Liver (tissue), 9 donors: ENCODE measurements around the gene BAHD1. TPM values are rescaled to one million over a fixed set of nuclear protein-coding genes. Genes with fewer than 3 reads are reported as not detected.

Source experiments
- DNase-seq: peaks from one replicate; pipeline ENCODE4 v3.0.0-alpha.2; 2017; ENCODE audit warnings: low spot score
- H3K27ac ChIP-seq, 2 donors: one replicate each; pipeline ENCODE4 v1.7.0; 2013; ENCODE audit warnings: inconsistent platforms in 2 of 2, low read length in 2 of 2, control low read depth in 1 of 2, low read depth in 1 of 2, mild to moderate bottlenecking in 1 of 2
- H3K27me3 ChIP-seq, 4 donors: one replicate each; pipeline versions ENCODE4 v1.6.1 to v1.7.0; 2013; ENCODE audit warnings: low read length in 3 of 4, inconsistent platforms in 1 of 4, mild to moderate bottlenecking in 1 of 4, moderate library complexity in 1 of 4; ENCODE audit not compliant: control insufficient read depth in 4 of 4, insufficient read depth in 4 of 4
- H3K36me3 ChIP-seq, 4 donors: one replicate each; pipeline versions ENCODE4 v1.6.1 to v1.7.0; 2013; ENCODE audit warnings: low read length in 3 of 4, mild to moderate bottlenecking in 3 of 4, low read depth in 1 of 4, moderate library complexity in 1 of 4; ENCODE audit not compliant: control insufficient read depth in 4 of 4, insufficient read depth in 3 of 4
- H3K4me1 ChIP-seq, 4 donors: one replicate each; pipeline versions ENCODE4 v1.6.1 to v1.7.0; 2013; ENCODE audit warnings: low read length in 3 of 4, mild to moderate bottlenecking in 3 of 4, moderate library complexity in 1 of 4; ENCODE audit not compliant: control insufficient read depth in 4 of 4, insufficient read depth in 4 of 4
- H3K4me3 ChIP-seq, 3 donors: one replicate each; pipeline versions ENCODE4 v1.6.1 to v1.7.0; 2013; ENCODE audit warnings: low read length in 3 of 3, control low read depth in 1 of 3, low read depth in 1 of 3, mild to moderate bottlenecking in 1 of 3
- H3K9ac ChIP-seq, 2 donors: one replicate each; pipeline ENCODE4 v1.7.0; 2013; ENCODE audit warnings: low read length in 2 of 2, mild to moderate bottlenecking in 2 of 2, moderate library complexity in 2 of 2, control low read depth in 1 of 2, low read depth in 1 of 2
- H3K9me3 ChIP-seq, 4 donors: one replicate each; pipeline versions ENCODE4 v1.6.1 to v1.7.0; 2013; ENCODE audit warnings: low read length in 3 of 4; ENCODE audit not compliant: control insufficient read depth in 4 of 4
- EGR1 ChIP-seq, 2 donors: IDR thresholded peaks; 2 replicates each; pipeline ENCODE4 v1.6.1; 2016 to 2018; ENCODE audit warnings: antibody characterized with exemption in 2 of 2, low read depth in 2 of 2
- FOXA1 ChIP-seq: IDR thresholded peaks from 2 replicates; pipeline ENCODE4 v1.6.1; 2016; ENCODE audit warnings: antibody characterized with exemption
- FOXA2 ChIP-seq: IDR thresholded peaks from 2 replicates; pipeline ENCODE4 v1.6.1; 2016; ENCODE audit warnings: antibody characterized with exemption
- GABPA ChIP-seq, 2 donors: IDR thresholded peaks in 1 of 2; conservative IDR thresholded peaks in 1 of 2; 2 replicates each; pipeline ENCODE4 v1.6.1; 2016; ENCODE audit warnings: antibody characterized with exemption in 2 of 2, mild to moderate bottlenecking in 1 of 2, moderate library complexity in 1 of 2
- HNF4A ChIP-seq, 2 donors: conservative IDR thresholded peaks; 2 replicates each; pipeline ENCODE4 v1.6.1; 2016; ENCODE audit warnings: antibody characterized with exemption in 2 of 2, mild to moderate bottlenecking in 2 of 2
- HNF4G ChIP-seq: IDR thresholded peaks from 2 replicates; pipeline ENCODE4 v1.6.1; 2016; ENCODE audit warnings: antibody characterized with exemption
- JUND ChIP-seq, 2 donors: IDR thresholded peaks; 2 replicates each; pipeline ENCODE4 v1.6.1; 2016; ENCODE audit warnings: antibody characterized with exemption in 2 of 2
- NR2F2 ChIP-seq: IDR thresholded peaks from 2 replicates; pipeline ENCODE4 v1.6.1; 2016; ENCODE audit warnings: antibody characterized with exemption
- RAD21 ChIP-seq, 2 donors: IDR thresholded peaks; 2 replicates each; pipeline ENCODE4 v1.6.1; 2016; ENCODE audit warnings: antibody characterized with exemption in 2 of 2, mild to moderate bottlenecking in 2 of 2
- RXRA ChIP-seq, 2 donors: IDR thresholded peaks; 2 replicates each; pipeline ENCODE4 v1.6.1; 2017 to 2018; ENCODE audit warnings: antibody characterized with exemption in 2 of 2, mild to moderate bottlenecking in 1 of 2
- SP1 ChIP-seq: IDR thresholded peaks from 2 replicates; pipeline ENCODE4 v1.6.1; 2018; ENCODE audit warnings: antibody characterized with exemption, mild to moderate bottlenecking
- YY1 ChIP-seq: IDR thresholded peaks from 2 replicates; pipeline ENCODE4 v1.6.1; 2016; ENCODE audit warnings: antibody characterized with exemption, mild to moderate bottlenecking
- WGBS: extraction: QIAGEN DNeasy Blood & Tissue Kit; methylation state at CpG from one replicate; pipeline ENCODE4 v1.1.7; 2013; 5-methylcytosine and 5-hydroxymethylcytosine counted together
- polyA plus RNA-seq, 2 donors: library from polyadenylated mRNA; stranded (reverse) in 1 of 2; unstranded in 1 of 2; fragments of 200-250 nt in 1 of 2; fragments of >200 nt in 1 of 2; fragmentation: Nextera tagmentation in 1 of 2; extraction: Ambion mirVana in 1 of 2; gene quantifications; one replicate each; pipeline versions ENCODE4 v1.2.1 to v1.2.3, GENCODE V29; 2013 to 2015
- total RNA-seq, 2 donors: library from RNA; depleted of rRNA; stranded (reverse); fragments of >200 nt; gene quantifications; one replicate each; pipeline ENCODE4 v1.2.3, GENCODE V29; 2014
- TF ChIP-seq, protein P1 (sequence below): IDR thresholded peaks from 2 replicates; pipeline ENCODE4 v1.6.1; 2016; ENCODE audit warnings: antibody characterized with exemption
- TF ChIP-seq, protein P2 (sequence below): IDR thresholded peaks from 2 replicates; pipeline ENCODE4 v1.6.1; 2016; ENCODE audit warnings: antibody characterized with exemption, mild to moderate bottlenecking
- TF ChIP-seq, protein P3 (sequence below): fragments of 150-350 bp; IDR thresholded peaks from 2 replicates; pipeline ENCODE4 v1.5.1; 2017; ENCODE audit warnings: improper control_type of control experiment, low read depth, low read length; ENCODE audit not compliant: missing input control
- TF ChIP-seq, protein P4 (sequence below): IDR thresholded peaks from 2 replicates; pipeline ENCODE4 v1.6.1; 2016; ENCODE audit warnings: antibody characterized with exemption
- donor health status: healthy.
- donor health status: healthy.
- donor health status: healthy.
- donor health status: healthy.
- donor health status: healthy.

BAHD1 gene
- total and polyA plus RNA-seq, 4 donors = 1.8 to 8.7 (median 6.6) TPM

DNA sequence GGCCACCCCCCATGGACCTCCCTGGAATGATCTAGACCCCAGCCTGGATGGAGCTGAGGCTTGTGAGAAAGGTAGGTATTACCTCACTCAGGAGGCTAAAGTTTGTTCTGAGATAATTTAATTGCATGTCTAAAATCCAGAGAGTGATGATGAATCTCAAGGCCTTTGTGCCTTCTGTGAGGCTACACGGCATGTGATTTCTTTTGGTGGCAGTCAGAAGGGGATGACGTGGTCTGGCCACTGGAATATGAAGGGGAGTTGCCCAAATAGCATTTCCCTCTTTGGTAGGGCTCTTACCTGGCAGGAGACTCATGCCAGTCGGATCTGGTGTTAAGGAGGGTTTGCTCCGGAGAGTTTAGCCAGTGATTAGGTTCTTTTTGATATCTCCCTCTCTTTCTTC lies 2.5 kb downstream of the BAHD1 start:
- Histone ChIP-seq H3K4me3 (no peak overlapping the region), H3K9ac (no peak overlapping the region), H3K27me3 (no peaks in the 10 kb centered on the region), H3K27ac (no peak overlapping the region), H3K9me3 (no peaks in the 10 kb centered on the region), H3K4me1 (peaks cover 0 to 18% (median 13%) of the 10 kb centered on the region in 4 donors), H3K36me3 (no peaks in the 10 kb centered on the region)
- no peak for DNase-seq
- TF ChIP-seq HNF4A (conservative IDR thresholded peaks at IDR 0.05) (no peak), RXRA (IDR thresholded peaks at IDR 0.05) (no peak), EGR1 (IDR thresholded peaks at IDR 0.05; ENCODE audit: low read depth in 2 of 2) (no peak), RAD21 (IDR thresholded peaks at IDR 0.05) (no peak), NR2F2 (no peak), JUND (IDR thresholded peaks at IDR 0.05) (no peak), YY1 (no peak), SP1 (no peak), GABPA (IDR thresholded peaks at IDR 0.05 in 1 of 2, conservative IDR thresholded peaks at IDR 0.05 in 1 of 2) (no peak), HNF4G (no peak)
- TF ChIP-seq, protein P1, sequence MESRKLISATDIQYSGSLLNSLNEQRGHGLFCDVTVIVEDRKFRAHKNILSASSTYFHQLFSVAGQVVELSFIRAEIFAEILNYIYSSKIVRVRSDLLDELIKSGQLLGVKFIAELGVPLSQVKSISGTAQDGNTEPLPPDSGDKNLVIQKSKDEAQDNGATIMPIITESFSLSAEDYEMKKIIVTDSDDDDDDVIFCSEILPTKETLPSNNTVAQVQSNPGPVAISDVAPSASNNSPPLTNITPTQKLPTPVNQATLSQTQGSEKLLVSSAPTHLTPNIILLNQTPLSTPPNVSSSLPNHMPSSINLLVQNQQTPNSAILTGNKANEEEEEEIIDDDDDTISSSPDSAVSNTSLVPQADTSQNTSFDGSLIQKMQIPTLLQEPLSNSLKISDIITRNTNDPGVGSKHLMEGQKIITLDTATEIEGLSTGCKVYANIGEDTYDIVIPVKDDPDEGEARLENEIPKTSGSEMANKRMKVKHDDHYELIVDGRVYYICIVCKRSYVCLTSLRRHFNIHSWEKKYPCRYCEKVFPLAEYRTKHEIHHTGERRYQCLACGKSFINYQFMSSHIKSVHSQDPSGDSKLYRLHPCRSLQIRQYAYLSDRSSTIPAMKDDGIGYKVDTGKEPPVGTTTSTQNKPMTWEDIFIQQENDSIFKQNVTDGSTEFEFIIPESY = no peak
- TF ChIP-seq, protein P2, sequence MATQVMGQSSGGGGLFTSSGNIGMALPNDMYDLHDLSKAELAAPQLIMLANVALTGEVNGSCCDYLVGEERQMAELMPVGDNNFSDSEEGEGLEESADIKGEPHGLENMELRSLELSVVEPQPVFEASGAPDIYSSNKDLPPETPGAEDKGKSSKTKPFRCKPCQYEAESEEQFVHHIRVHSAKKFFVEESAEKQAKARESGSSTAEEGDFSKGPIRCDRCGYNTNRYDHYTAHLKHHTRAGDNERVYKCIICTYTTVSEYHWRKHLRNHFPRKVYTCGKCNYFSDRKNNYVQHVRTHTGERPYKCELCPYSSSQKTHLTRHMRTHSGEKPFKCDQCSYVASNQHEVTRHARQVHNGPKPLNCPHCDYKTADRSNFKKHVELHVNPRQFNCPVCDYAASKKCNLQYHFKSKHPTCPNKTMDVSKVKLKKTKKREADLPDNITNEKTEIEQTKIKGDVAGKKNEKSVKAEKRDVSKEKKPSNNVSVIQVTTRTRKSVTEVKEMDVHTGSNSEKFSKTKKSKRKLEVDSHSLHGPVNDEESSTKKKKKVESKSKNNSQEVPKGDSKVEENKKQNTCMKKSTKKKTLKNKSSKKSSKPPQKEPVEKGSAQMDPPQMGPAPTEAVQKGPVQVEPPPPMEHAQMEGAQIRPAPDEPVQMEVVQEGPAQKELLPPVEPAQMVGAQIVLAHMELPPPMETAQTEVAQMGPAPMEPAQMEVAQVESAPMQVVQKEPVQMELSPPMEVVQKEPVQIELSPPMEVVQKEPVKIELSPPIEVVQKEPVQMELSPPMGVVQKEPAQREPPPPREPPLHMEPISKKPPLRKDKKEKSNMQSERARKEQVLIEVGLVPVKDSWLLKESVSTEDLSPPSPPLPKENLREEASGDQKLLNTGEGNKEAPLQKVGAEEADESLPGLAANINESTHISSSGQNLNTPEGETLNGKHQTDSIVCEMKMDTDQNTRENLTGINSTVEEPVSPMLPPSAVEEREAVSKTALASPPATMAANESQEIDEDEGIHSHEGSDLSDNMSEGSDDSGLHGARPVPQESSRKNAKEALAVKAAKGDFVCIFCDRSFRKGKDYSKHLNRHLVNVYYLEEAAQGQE = no peak
- TF ChIP-seq, protein P3, sequence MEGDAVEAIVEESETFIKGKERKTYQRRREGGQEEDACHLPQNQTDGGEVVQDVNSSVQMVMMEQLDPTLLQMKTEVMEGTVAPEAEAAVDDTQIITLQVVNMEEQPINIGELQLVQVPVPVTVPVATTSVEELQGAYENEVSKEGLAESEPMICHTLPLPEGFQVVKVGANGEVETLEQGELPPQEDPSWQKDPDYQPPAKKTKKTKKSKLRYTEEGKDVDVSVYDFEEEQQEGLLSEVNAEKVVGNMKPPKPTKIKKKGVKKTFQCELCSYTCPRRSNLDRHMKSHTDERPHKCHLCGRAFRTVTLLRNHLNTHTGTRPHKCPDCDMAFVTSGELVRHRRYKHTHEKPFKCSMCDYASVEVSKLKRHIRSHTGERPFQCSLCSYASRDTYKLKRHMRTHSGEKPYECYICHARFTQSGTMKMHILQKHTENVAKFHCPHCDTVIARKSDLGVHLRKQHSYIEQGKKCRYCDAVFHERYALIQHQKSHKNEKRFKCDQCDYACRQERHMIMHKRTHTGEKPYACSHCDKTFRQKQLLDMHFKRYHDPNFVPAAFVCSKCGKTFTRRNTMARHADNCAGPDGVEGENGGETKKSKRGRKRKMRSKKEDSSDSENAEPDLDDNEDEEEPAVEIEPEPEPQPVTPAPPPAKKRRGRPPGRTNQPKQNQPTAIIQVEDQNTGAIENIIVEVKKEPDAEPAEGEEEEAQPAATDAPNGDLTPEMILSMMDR = no peak
- TF ChIP-seq, protein P4, sequence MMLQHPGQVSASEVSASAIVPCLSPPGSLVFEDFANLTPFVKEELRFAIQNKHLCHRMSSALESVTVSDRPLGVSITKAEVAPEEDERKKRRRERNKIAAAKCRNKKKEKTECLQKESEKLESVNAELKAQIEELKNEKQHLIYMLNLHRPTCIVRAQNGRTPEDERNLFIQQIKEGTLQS = no peak
- WGBS = 88% methylated on average over 4 of the region's 4 CpGs

DNA sequence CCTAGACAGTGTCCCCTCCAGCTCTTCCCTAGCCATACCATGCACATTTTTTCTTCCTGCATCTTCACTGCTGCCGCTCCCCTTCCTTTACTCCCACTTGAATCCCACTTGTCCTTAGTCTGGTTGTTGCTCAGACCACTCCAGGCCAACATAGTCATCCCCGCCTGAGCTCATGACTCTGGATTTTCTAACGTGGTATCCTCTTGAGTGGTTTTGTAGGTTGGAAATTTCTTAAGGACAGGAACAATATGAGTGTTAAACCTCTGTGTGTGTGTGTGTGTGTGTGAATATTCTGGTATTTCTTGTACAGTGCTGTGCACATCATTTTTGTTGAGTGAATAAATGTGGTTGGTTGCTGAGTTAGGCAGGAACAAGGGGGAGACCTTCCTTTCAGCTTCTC lies 3.1 kb downstream of the BAHD1 start:
- WGBS = 87% methylated on average over 3 of the region's 3 CpGs
- no peak overlapping the region for H3K27ac ChIP-seq
- no peaks in the 10 kb centered on the region for H3K36me3 ChIP-seq
- H3K4me1 ChIP-seq = peaks cover 0 to 18% (median 13%) of the 10 kb centered on the region in 4 donors
- no peak for DNase-seq
- TF ChIP-seq SP1 = no peak
- TF ChIP-seq FOXA2 = no peak
- no peak for TF ChIP-seq YY1
- TF ChIP-seq JUND (IDR thresholded peaks at IDR 0.05) = no peak
- no peak for TF ChIP-seq HNF4G
- no peak for TF ChIP-seq FOXA1
- no peak for TF ChIP-seq RAD21 (IDR thresholded peaks at IDR 0.05)
- TF ChIP-seq, protein P1 = no peak
- TF ChIP-seq HNF4A (conservative IDR thresholded peaks at IDR 0.05) = no peak
- no peak overlapping the region for H3K4me3 ChIP-seq
- no peaks in the 10 kb centered on the region for H3K9me3 ChIP-seq
- no peak overlapping the region for H3K9ac ChIP-seq
- H3K27me3 ChIP-seq = no peaks in the 10 kb centered on the region
